Right atrium auricular region (tissue), 2 donors: ENCODE data around the gene ZBTB16. TPM values are rescaled to one million over a fixed set of nuclear protein-coding genes. Genes with fewer than 3 reads are reported as not detected.

ENCODE experiments used
- DNase-seq: peaks from one replicate; pipeline ENCODE4 v3.0.0-alpha.2; 2019; ENCODE audit warnings: low spot score
- H3K27ac ChIP-seq, 2 donors: fragments of 200-600 bp; sonication (generic); 1 replicate in 1 of 2; 2 replicates in 1 of 2; pipeline ENCODE4 v1.5.1; 2016 to 2019
- H3K27me3 ChIP-seq, 2 donors: fragments of 200-600 bp; sonication (generic); one replicate each; pipeline versions ENCODE4 v1.5.1 to v1.6.0; 2017 to 2019
- H3K36me3 ChIP-seq: fragments of 200-600 bp; sonication (generic); one replicate; pipeline ENCODE4 v1.5.1; 2016
- H3K4me1 ChIP-seq, 2 donors: fragments of 200-600 bp; sonication (generic); one replicate each; pipeline versions ENCODE4 v1.5.1 to v1.6.0; 2017 to 2019
- H3K4me3 ChIP-seq, 2 donors: fragments of 200-600 bp; sonication (generic); 1 replicate in 1 of 2; 2 replicates in 1 of 2; pipeline ENCODE4 v1.5.1; 2017 to 2019; ENCODE audit warnings: mild to moderate bottlenecking in 1 of 2, moderate library complexity in 1 of 2
- H3K9me3 ChIP-seq, 2 donors: fragments of 200-600 bp; sonication (generic); one replicate each; pipeline ENCODE4 v1.5.1; 2019
- CTCF ChIP-seq, 2 donors: fragments of 200-600 bp; sonication (generic); IDR thresholded peaks; one replicate each; pipeline ENCODE4 v1.5.1; 2019; ENCODE audit warnings: antibody characterized with exemption in 2 of 2
- total RNA-seq, 2 donors: library from RNA; depleted of rRNA; stranded (reverse); fragments of >200 nt; gene quantifications; one replicate each; pipeline ENCODE4 v1.1.0, GENCODE V29; 2016

Gene ZBTB16
- total RNA-seq, 2 donors from 2014 or later, result 65.5 to 101 TPM

- H3K9me3 ChIP-seq, result no peaks in the 10 kb centered on the region
- TF ChIP-seq CTCF (IDR thresholded peaks at IDR 0.05), result no peak
- peaks cover 84% of the 10 kb centered on the region for H3K36me3 ChIP-seq
- peaks cover 0 to 91% of the 10 kb centered on the region in 2 donors for H3K4me1 ChIP-seq
- DNase-seq, result no peak
- H3K27me3 ChIP-seq, result no peaks in the 10 kb centered on the region
- peak overlapping the region; percentile 84 to 97 for H3K4me3 ChIP-seq
- peak overlapping the region; percentile 100 for H3K27ac ChIP-seq
Observed at GRCh38 chr11:114066046-114066648, 6.6 kb downstream of the ZBTB16 start.

- H3K4me3 ChIP-seq, result no peak overlapping the region
- H3K36me3 ChIP-seq, result peaks cover 89% of the 10 kb centered on the region
- peak overlapping the region; percentile 100 for H3K27ac ChIP-seq
- no peaks in the 10 kb centered on the region for H3K9me3 ChIP-seq
- no peaks in the 10 kb centered on the region for H3K27me3 ChIP-seq
- peaks cover 0 to 97% of the 10 kb centered on the region in 2 donors for H3K4me1 ChIP-seq
- no peak for DNase-seq
- no peak for TF ChIP-seq CTCF (IDR thresholded peaks at IDR 0.05)
Observed at GRCh38 chr11:114068327-114068726, 8.8 kb downstream of the ZBTB16 start.

GRCh38 chr11:114070464-114071139 is 11.1 kb downstream of the ZBTB16 start:
- Histone ChIP-seq H3K4me3 (no peak overlapping the region), H3K36me3 (peaks cover 89% of the 10 kb centered on the region), H3K4me1 (peaks cover 0 to 97% of the 10 kb centered on the region in 2 donors), H3K27me3 (no peaks in the 10 kb centered on the region), H3K9me3 (no peaks in the 10 kb centered on the region), H3K27ac (peak overlapping the region; percentile 88 to 93)
- TF ChIP-seq CTCF (IDR thresholded peaks at IDR 0.05), result no peak
- no peak for DNase-seq

- Histone ChIP-seq H3K27me3 (no peaks in the 10 kb centered on the region), H3K27ac (peak overlapping the region; percentile 88 to 93), H3K4me3 (no peak overlapping the region), H3K4me1 (peaks cover 0 to 97% of the 10 kb centered on the region in 2 donors), H3K9me3 (no peaks in the 10 kb centered on the region), H3K36me3 (peaks cover 90% of the 10 kb centered on the region)
- TF ChIP-seq CTCF (IDR thresholded peaks at IDR 0.05), result no peak
- no peak for DNase-seq
Observed at GRCh38 chr11:114073007-114073827, 13.7 kb downstream of the ZBTB16 start.

GRCh38 chr11:114073828-114074381 is 14.4 kb downstream of the ZBTB16 start:
- H3K9me3 ChIP-seq, result no peaks in the 10 kb centered on the region
- DNase-seq, result no peak
- H3K27me3 ChIP-seq, result no peaks in the 10 kb centered on the region
- no peak for TF ChIP-seq CTCF (IDR thresholded peaks at IDR 0.05)
- H3K27ac ChIP-seq, result peak overlapping the region; percentile 88 to 93
- peaks cover 89% of the 10 kb centered on the region for H3K36me3 ChIP-seq
- H3K4me3 ChIP-seq, result no peak overlapping the region
- peaks cover 0 to 97% of the 10 kb centered on the region in 2 donors for H3K4me1 ChIP-seq
